GM18907 (cell line): ENCODE data around the gene CYP2F1.

Experiments
- ATAC-seq: cut with Tn5 transposase; IDR thresholded peaks from one replicate; pipeline ENCODE4 v1.9.1; 2021; ENCODE audit warnings: mild to moderate bottlenecking, moderate library complexity; ENCODE audit not compliant: unreplicated experiment

The CYP2F1 gene

DNA sequence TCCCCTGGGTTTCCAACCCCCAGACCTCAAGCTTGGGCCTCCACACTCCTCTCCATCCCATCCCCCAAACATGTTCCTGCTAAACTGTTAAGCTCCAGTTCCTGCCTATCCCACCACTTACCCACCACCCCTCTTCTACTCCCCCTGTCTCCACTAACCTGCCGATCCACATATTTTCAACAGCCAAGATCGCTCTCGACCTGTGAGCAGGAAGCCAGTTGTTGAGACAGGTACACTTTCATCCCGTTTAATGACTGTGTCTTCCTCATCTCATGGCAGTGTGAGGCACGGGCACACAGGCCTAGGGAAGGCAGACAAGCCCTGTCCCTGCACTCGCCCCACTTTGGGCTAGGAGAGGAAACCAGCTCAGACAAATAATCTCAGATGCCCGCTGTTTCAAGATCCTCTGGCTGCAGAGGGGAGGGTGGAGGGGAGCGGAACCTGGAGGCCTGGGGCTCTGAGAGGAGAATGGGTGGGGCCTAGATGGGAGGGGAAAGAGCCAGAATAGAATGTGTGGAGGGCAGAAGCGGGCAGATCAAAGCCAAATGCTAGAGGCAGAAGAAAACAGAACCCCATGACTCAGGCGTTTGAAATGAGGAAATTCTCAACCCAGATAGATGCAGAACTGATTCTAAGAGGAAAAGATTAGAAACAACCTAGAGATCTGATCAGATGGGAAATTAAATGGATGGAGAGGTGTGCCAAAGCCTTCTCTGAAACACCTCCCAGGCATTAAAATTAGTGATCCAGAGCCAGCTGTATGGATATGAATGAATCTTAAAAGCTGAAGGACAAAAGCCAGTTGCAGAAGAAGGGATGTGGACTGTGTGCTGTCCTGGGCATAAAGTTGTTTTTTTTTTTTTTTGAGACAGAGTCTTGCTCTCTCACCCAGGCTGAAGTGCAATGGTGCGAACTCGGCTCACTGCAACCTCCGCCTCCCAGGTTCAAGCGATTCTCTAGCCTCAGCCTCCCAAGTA is 61.9 kb downstream of the CYP2F1 start:
- ATAC-seq = no peak
